ENCODE results near the gene CBR1.
"Not testable (repeated sequence)": the region's sequence is repeated elsewhere in the genome, so short reads cannot be mapped to it uniquely, and the experiment has no call there.

The CBR1 gene

GRCh38 chr21:36052860-36053714 lies 16.7 kb upstream of the CBR1 start:
- DNase-seq, result no peak

GRCh38 chr21:36053715-36054062 lies 16.1 kb upstream of the CBR1 start:
- DNase-seq, result no peak

- no peak for DNase-seq
These were observed 14.3 kb upstream of the CBR1 start for GRCh38 chr21:36055551-36055950.

GRCh38 chr21:36059823-36060158 lies 10.0 kb upstream of the CBR1 start:
- DNase-seq, result peak in 1 of 2 experiments; percentile 3

- DNase-seq, result peak; percentile 89 to 91
These were observed 9.5 kb upstream of the CBR1 start, which contains the start of gene SETD4 for GRCh38 chr21:36060159-36060921. Gene SETD4 (minus strand): TSS chr21:36060526. CDS start chr21:36058888, 1,638 bp downstream.

- no peak for DNase-seq
These were observed 8.4 kb upstream of the CBR1 start for GRCh38 chr21:36061445-36061844.

- DNase-seq, result no peak
These were observed 6.3 kb upstream of the CBR1 start for GRCh38 chr21:36063375-36064084.

- no peak for DNase-seq
These were observed 5.8 kb upstream of the CBR1 start for GRCh38 chr21:36064085-36064460.

GRCh38 chr21:36065497-36066036 lies 4.3 kb upstream of the CBR1 start:
- DNase-seq, result no peak

GRCh38 chr21:36068748-36069398 lies 951 bp upstream of the CBR1 start:
- no peak for DNase-seq

GRCh38 chr21:36070999-36071398 lies 1.2 kb downstream of the CBR1 start:
- DNase-seq, result no peak

GRCh38 chr21:36072453-36073162 lies 2.8 kb downstream of the CBR1 start:
- no peak for DNase-seq

- no peak for DNase-seq
These were observed 3.4 kb downstream of the CBR1 start for GRCh38 chr21:36073181-36073580.

GRCh38 chr21:36073911-36074310 lies 4.1 kb downstream of the CBR1 start:
- not testable (repeated sequence) for DNase-seq

GRCh38 chr21:36075171-36075570 lies 5.3 kb downstream of the CBR1 start:
- no peak for DNase-seq

- no peak for DNase-seq
These were observed 6.1 kb downstream of the CBR1 start for GRCh38 chr21:36075953-36076352.

GRCh38 chr21:36076878-36077655 lies 7.2 kb downstream of the CBR1 start:
- no peak for DNase-seq

- no peak for DNase-seq
These were observed 7.9 kb downstream of the CBR1 start for GRCh38 chr21:36077758-36078157.

GRCh38 chr21:36079010-36079649 lies 9.3 kb downstream of the CBR1 start:
- DNase-seq, result peak; percentile 43 to 44

GRCh38 chr21:36079671-36080070 lies 9.8 kb downstream of the CBR1 start:
- no peak for DNase-seq

- no peak for DNase-seq
These were observed 10.6 kb downstream of the CBR1 start for GRCh38 chr21:36080386-36080785.
